Stomach smooth muscle (tissue), 2 donors: Measurements from ENCODE around the gene PSME1.
"Not testable (repeated sequence)": the region's sequence is repeated elsewhere in the genome, so short reads cannot be mapped to it uniquely, and the experiment has no call there.

Experiments used
- H3K27ac ChIP-seq: one replicate; pipeline ENCODE4 v1.7.0; 2013; ENCODE audit warnings: mild to moderate bottlenecking, low read length, inconsistent platforms
- H3K27me3 ChIP-seq, 2 donors: one replicate each; pipeline ENCODE4 v1.7.0; 2013; ENCODE audit warnings: low read length in 2 of 2; ENCODE audit not compliant: insufficient read depth in 2 of 2, control insufficient read depth in 1 of 2
- H3K36me3 ChIP-seq, 2 donors: one replicate each; pipeline ENCODE4 v1.7.0; 2013; ENCODE audit warnings: low read length in 2 of 2; ENCODE audit not compliant: control insufficient read depth in 2 of 2, insufficient read depth in 2 of 2
- H3K4me1 ChIP-seq: one replicate; pipeline ENCODE4 v1.7.0; 2013; ENCODE audit warnings: low read length; ENCODE audit not compliant: control insufficient read depth, insufficient read depth
- H3K4me3 ChIP-seq, 2 donors: one replicate each; pipeline ENCODE4 v1.7.0; 2013; ENCODE audit warnings: low read length in 2 of 2
- H3K9ac ChIP-seq, 2 donors: one replicate each; pipeline ENCODE4 v1.7.0; 2013; ENCODE audit warnings: low read length in 2 of 2, mild to moderate bottlenecking in 1 of 2
- H3K9me3 ChIP-seq, 2 donors: one replicate each; pipeline ENCODE4 v1.7.0; 2013; ENCODE audit warnings: low read length in 2 of 2; ENCODE audit not compliant: control insufficient read depth in 2 of 2
- donor health status: healthy.
- donor health status: Pancreatic carcinoma.

PSME1 gene

GRCh38 chr14:24095271-24096068 is 40.5 kb upstream of the PSME1 start:
- H3K9me3 ChIP-seq: no peaks in the 10 kb centered on the region
- peak overlapping the region; percentile 68 to 80 for H3K9ac ChIP-seq
- no peaks in the 10 kb centered on the region for H3K27me3 ChIP-seq
- H3K4me1 ChIP-seq: peaks cover 19% of the 10 kb centered on the region
- H3K4me3 ChIP-seq: peak overlapping the region; percentile 82 to 84
- H3K36me3 ChIP-seq: peaks cover 0 to 2% of the 10 kb centered on the region in 2 donors
- H3K27ac ChIP-seq: peak overlapping the region; percentile 58

GRCh38 chr14:24096545-24097181 is 39.3 kb upstream of the PSME1 start:
- no peaks in the 10 kb centered on the region for H3K9me3 ChIP-seq
- peaks cover 19% of the 10 kb centered on the region for H3K4me1 ChIP-seq
- peaks cover 0 to 2% of the 10 kb centered on the region in 2 donors for H3K36me3 ChIP-seq
- H3K27me3 ChIP-seq: no peaks in the 10 kb centered on the region
- no peak overlapping the region for H3K4me3 ChIP-seq
- no peak overlapping the region for H3K27ac ChIP-seq
- H3K9ac ChIP-seq: no peak overlapping the region

- H3K4me1 ChIP-seq: peaks cover 16% of the 10 kb centered on the region
- H3K9me3 ChIP-seq: no peaks in the 10 kb centered on the region
- no peak overlapping the region for H3K4me3 ChIP-seq
- H3K27me3 ChIP-seq: no peaks in the 10 kb centered on the region
- no peak overlapping the region for H3K27ac ChIP-seq
- H3K9ac ChIP-seq: no peak overlapping the region
- H3K36me3 ChIP-seq: peaks cover 0 to 2% of the 10 kb centered on the region in 2 donors
These were observed 37.6 kb upstream of the PSME1 start for GRCh38 chr14:24098229-24098926.

- no peak overlapping the region for H3K27ac ChIP-seq
- peaks cover 0 to 2% of the 10 kb centered on the region in 2 donors for H3K36me3 ChIP-seq
- no peaks in the 10 kb centered on the region for H3K27me3 ChIP-seq
These were observed 36.8 kb upstream of the PSME1 start for GRCh38 chr14:24098927-24099813.

GRCh38 chr14:24100197-24100981 is 35.6 kb upstream of the PSME1 start:
- Histone ChIP-seq H3K27me3 (no peaks in the 10 kb centered on the region), H3K4me3 (no peak overlapping the region), H3K9me3 (no peaks in the 10 kb centered on the region), H3K36me3 (peaks cover 0 to 2% of the 10 kb centered on the region in 2 donors), H3K27ac (no peak overlapping the region), H3K4me1 (peaks cover 1% of the 10 kb centered on the region), H3K9ac (no peak overlapping the region)

More at GRCh38 chr14:24098927-24099813, 36.8 kb upstream of the PSME1 start:
- Histone ChIP-seq H3K9ac (no peak overlapping the region), H3K4me1 (peaks cover 10% of the 10 kb centered on the region), H3K9me3 (no peaks in the 10 kb centered on the region), H3K4me3 (no peak overlapping the region)

GRCh38 chr14:24100982-24101494 is 35.0 kb upstream of the PSME1 start:
- Histone ChIP-seq H3K4me3 (no peak overlapping the region), H3K36me3 (peaks cover 0 to 2% of the 10 kb centered on the region in 2 donors), H3K9ac (no peak overlapping the region), H3K27me3 (no peaks in the 10 kb centered on the region), H3K9me3 (no peaks in the 10 kb centered on the region), H3K4me1 (no peaks in the 10 kb centered on the region), H3K27ac (no peak overlapping the region)

- H3K4me3 ChIP-seq: no peak overlapping the region
- no peaks in the 10 kb centered on the region for H3K9me3 ChIP-seq
- H3K4me1 ChIP-seq: no peaks in the 10 kb centered on the region
- no peak overlapping the region for H3K27ac ChIP-seq
- peaks cover 0 to 2% of the 10 kb centered on the region in 2 donors for H3K36me3 ChIP-seq
- no peaks in the 10 kb centered on the region for H3K27me3 ChIP-seq
- H3K9ac ChIP-seq: no peak overlapping the region
These were observed 33.5 kb upstream of the PSME1 start for GRCh38 chr14:24102357-24103048.

GRCh38 chr14:24103451-24103850 is 32.5 kb upstream of the PSME1 start:
- Histone ChIP-seq H3K4me1 (no peaks in the 10 kb centered on the region), H3K27ac (no peak overlapping the region), H3K36me3 (peaks cover 0 to 2% of the 10 kb centered on the region in 2 donors), H3K4me3 (no peak overlapping the region), H3K9me3 (no peaks in the 10 kb centered on the region), H3K27me3 (no peaks in the 10 kb centered on the region), H3K9ac (no peak overlapping the region)

GRCh38 chr14:24105609-24106239 is 30.3 kb upstream of the PSME1 start:
- not testable (repeated sequence) for H3K4me3 ChIP-seq, H3K9me3 ChIP-seq, H3K27ac ChIP-seq, H3K9ac ChIP-seq, H3K4me1 ChIP-seq, H3K27me3 ChIP-seq, H3K36me3 ChIP-seq
